Endothelial cell of umbilical vein (primary cell): ENCODE results near the gene RBMS3. TPM values are rescaled to one million over a fixed set of nuclear protein-coding genes. Genes with fewer than 3 reads are reported as not detected.

ENCODE experiments used
- BruUV-seq: library from RNA; stranded (reverse); fragments of 400-500 nt; replicated peaks from 2 replicates; lab custom pipeline; 2021; lab: Mats Ljungman, UMichigan
- CTCF ChIA-PET: fragments of 300-600, 350-600 bp; sonication (Branson Sonifier 250); formaldehyde crosslinking; loops from one replicate; lab custom pipeline; 2021; ENCODE audit warnings: antibody characterized with exemption, inconsistent platforms; lab: Charles Lee
- POLR2A ChIA-PET: fragments of 300-600, 350-600 bp; sonication (Branson Sonifier 250); formaldehyde crosslinking; loops from one replicate; lab custom pipeline; 2021; ENCODE audit warnings: antibody characterized with exemption, inconsistent platforms; lab: Charles Lee
- DNase-seq: peaks from one replicate; pipeline ENCODE4 v3.0.0-alpha.2; 2011; ENCODE audit warnings: low read depth, low spot score
- FAIRE-seq: peaks from 2 replicates; lab custom pipeline; 2011; peaks lifted over from hg19 to GRCh38; lab: Jason Lieb, UNC
- H2AFZ ChIP-seq: 2 replicates; pipeline ENCODE4 v1.6.0; 2012; ENCODE audit warnings: low read depth, low read length, control low read depth, inconsistent platforms
- H3K27ac ChIP-seq: 2 replicates; pipeline ENCODE4 v1.5.1; 2011; ENCODE audit warnings: low read depth, mild to moderate bottlenecking, control low read depth, low read length, moderate library complexity; ENCODE audit not compliant: insufficient read depth
- H3K27me3 ChIP-seq, 2 experiments: 2 replicates each; pipeline versions ENCODE4 v1.6.0 to v1.6.1; 2011; ENCODE audit warnings: low read length in 2 of 2, mixed read lengths in 1 of 2; ENCODE audit not compliant: control insufficient read depth in 2 of 2, insufficient read depth in 2 of 2
- H3K36me3 ChIP-seq, 2 experiments: 2 replicates in 1 of 2; 3 replicates in 1 of 2; pipeline ENCODE4 v1.5.1; 2011; ENCODE audit warnings: low read length in 2 of 2, mild to moderate bottlenecking in 1 of 2, moderate library complexity in 1 of 2; ENCODE audit not compliant: control insufficient read depth in 2 of 2, insufficient read depth in 2 of 2; ENCODE audit errors: extremely low read depth in 1 of 2
- H3K4me1 ChIP-seq: 3 replicates; pipeline ENCODE4 v1.5.1; 2011; ENCODE audit warnings: mild to moderate bottlenecking, low read length; ENCODE audit not compliant: control insufficient read depth, insufficient read depth; ENCODE audit errors: extremely low read depth
- H3K4me2 ChIP-seq: 2 replicates; pipeline ENCODE4 v1.6.1; 2011; ENCODE audit warnings: low read length, control low read depth, mixed read lengths; ENCODE audit not compliant: insufficient read depth
- H3K4me3 ChIP-seq, 3 experiments: fragments of 200-600 bp in 1 of 3; sonication (generic), shearing (Covaris generic) in 1 of 3; replicated peaks in 1 of 3; 2 replicates each; pipeline ENCODE4 v1.5.1; 2011 to 2016; ENCODE audit warnings: control low read depth in 3 of 3, low read length in 3 of 3, mild to moderate bottlenecking in 2 of 3, inconsistent platforms in 1 of 3, low read depth in 1 of 3, moderate library complexity in 1 of 3; ENCODE audit not compliant: insufficient read depth in 1 of 3
- H3K79me2 ChIP-seq: 2 replicates; pipeline ENCODE4 v1.6.0; 2012; ENCODE audit warnings: low read length, inconsistent platforms; ENCODE audit not compliant: control insufficient read depth, insufficient read depth
- H3K9ac ChIP-seq: replicated peaks from 2 replicates; pipeline ENCODE3; 2011; ENCODE audit warnings: low read length, control low read depth; ENCODE audit not compliant: insufficient read depth; ENCODE audit errors: extremely low read depth
- H3K9me1 ChIP-seq: replicated peaks from 3 replicates; pipeline ENCODE4 v1.6.0; 2011; ENCODE audit warnings: mild to moderate bottlenecking, low read length; ENCODE audit not compliant: control insufficient read depth, insufficient read depth; ENCODE audit errors: extremely low read depth
- H3K9me3 ChIP-seq: replicated peaks from 2 replicates; pipeline ENCODE4 v1.5.1; 2012; ENCODE audit warnings: low read length, inconsistent platforms; ENCODE audit not compliant: control insufficient read depth, insufficient read depth
- H4K20me1 ChIP-seq: replicated peaks from 2 replicates; pipeline ENCODE3; 2011; ENCODE audit warnings: mild to moderate bottlenecking, low read length; ENCODE audit not compliant: control insufficient read depth, insufficient read depth; ENCODE audit errors: extremely low read depth
- EZH2 ChIP-seq: IDR thresholded peaks from 2 replicates; pipeline ENCODE4 v1.6.1; 2012; ENCODE audit warnings: borderline replicate concordance, low read depth, mild to moderate bottlenecking, moderate library complexity, low read length, inconsistent platforms; ENCODE audit not compliant: severe bottlenecking
- GATA2 ChIP-seq: IDR thresholded peaks from 2 replicates; pipeline ENCODE4 v1.7.0; 2011; ENCODE audit warnings: low read depth, mild to moderate bottlenecking, moderate library complexity, mixed read lengths, low read length; ENCODE audit not compliant: insufficient read length, insufficient read depth
- JUN ChIP-seq: IDR thresholded peaks from 2 replicates; pipeline ENCODE4 v1.6.1; 2011; ENCODE audit warnings: borderline replicate concordance, low read depth; ENCODE audit not compliant: insufficient read length, insufficient read depth
- MYC ChIP-seq: IDR thresholded peaks from one replicate; pipeline ENCODE4 v1.6.1; 2011; ENCODE audit warnings: mild to moderate bottlenecking, low read depth, low read length
- POLR2A ChIP-seq: IDR thresholded peaks from 2 replicates; pipeline ENCODE4 v1.6.1; 2012; ENCODE audit warnings: low read depth, mild to moderate bottlenecking, control low read depth, low read length
- POLR2AphosphoS5 ChIP-seq: IDR thresholded peaks from 2 replicates; pipeline ENCODE4 v1.6.1; 2012; ENCODE audit warnings: low read depth, mild to moderate bottlenecking, control low read depth, low read length, moderate library complexity; ENCODE audit not compliant: insufficient read depth
- dilution Hi-C: fragments of 300-500 bp; cut with MboI; formaldehyde crosslinking; loops from one replicate; pipeline ENCODE4 v1.15.0; 2019; ENCODE audit warnings: low sequenced_read_pairs; ENCODE audit not compliant: extremely low pct_ligation_motif_present
- intact Hi-C: fragments of 100-400 bp; cut with micrococcal nuclease; formaldehyde crosslinking; loops from one replicate; pipeline ENCODE4 v1.10.0; 2022
- polyA plus RNA-seq, 4 experiments: library from polyadenylated mRNA; depleted of rRNA in 3 of 4; stranded (reverse) in 3 of 4; unstranded in 1 of 4; fragments of >200 nt; gene quantifications; 2 replicates each; pipeline versions ENCODE4 v1.2.1 to v1.2.3, GENCODE V29; 2011 to 2012; ENCODE audit warnings: missing spikeins in 1 of 4
- total RNA-seq: library from RNA; stranded (reverse); gene quantifications from 2 replicates; pipeline ENCODE4 v1.2.3, GENCODE V29; 2021
- TF ChIP-seq, protein P1 (sequence below), 2 donors: IDR thresholded peaks; 1 replicate in 1 of 2; 2 replicates in 1 of 2; pipeline ENCODE4 v1.5.1; 2011; ENCODE audit warnings: low read length in 2 of 2, mild to moderate bottlenecking in 2 of 2, moderate library complexity in 2 of 2, control low read depth in 1 of 2, inconsistent platforms in 1 of 2, low read depth in 1 of 2; ENCODE audit not compliant: insufficient read depth in 1 of 2; ENCODE audit errors: extremely low read depth in 1 of 2

RBMS3 gene
- total and polyA plus RNA-seq, 2 donors (not counting 3 experiments of a cell fraction or from before 2014, with no cell fraction given), result 13.6 to 42.3 TPM

DNA sequence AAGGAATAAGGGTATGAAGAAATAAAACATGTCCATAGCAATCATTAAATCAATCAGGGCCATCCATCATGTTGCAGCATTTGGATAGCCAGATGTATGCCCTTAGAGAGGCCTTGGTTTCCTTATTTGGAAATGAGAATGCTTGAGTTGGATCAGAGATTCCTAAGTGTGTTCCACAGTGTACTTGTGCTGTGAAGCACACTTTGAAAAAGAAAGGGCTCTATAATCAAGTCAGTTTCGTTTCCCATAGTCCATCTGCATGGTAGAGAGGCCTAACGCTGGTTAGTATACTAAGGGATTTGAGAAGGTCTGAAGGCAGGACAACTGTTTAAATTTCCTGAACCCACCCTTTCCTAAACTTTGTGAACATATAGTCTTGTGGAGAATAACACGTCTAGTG, 30.9 kb downstream of the RBMS3 start:
- Histone ChIP-seq H3K9me1 (no peaks in the 10 kb centered on the region), H3K36me3 (no peaks in the 10 kb centered on the region), H3K9me3 (no peaks in the 10 kb centered on the region), H3K27me3 (no peaks in the 10 kb centered on the region), H4K20me1 (peaks cover 5% of the 10 kb centered on the region), H3K4me3 (no peak overlapping the region), H2AFZ (no peak overlapping the region), H3K4me1 (no peaks in the 10 kb centered on the region), H3K27ac (no peak overlapping the region), H3K4me2 (no peak overlapping the region), H3K79me2 (peaks cover 55% of the 10 kb centered on the region), H3K9ac (no peak overlapping the region)
- ChIA-PET POLR2A (no interaction called here), CTCF (no interaction called here)
- no peak for TF ChIP-seq POLR2A
- no peak for TF ChIP-seq MYC
- TF ChIP-seq JUN, result no peak
- TF ChIP-seq GATA2, result no peak
- TF ChIP-seq, protein P1, sequence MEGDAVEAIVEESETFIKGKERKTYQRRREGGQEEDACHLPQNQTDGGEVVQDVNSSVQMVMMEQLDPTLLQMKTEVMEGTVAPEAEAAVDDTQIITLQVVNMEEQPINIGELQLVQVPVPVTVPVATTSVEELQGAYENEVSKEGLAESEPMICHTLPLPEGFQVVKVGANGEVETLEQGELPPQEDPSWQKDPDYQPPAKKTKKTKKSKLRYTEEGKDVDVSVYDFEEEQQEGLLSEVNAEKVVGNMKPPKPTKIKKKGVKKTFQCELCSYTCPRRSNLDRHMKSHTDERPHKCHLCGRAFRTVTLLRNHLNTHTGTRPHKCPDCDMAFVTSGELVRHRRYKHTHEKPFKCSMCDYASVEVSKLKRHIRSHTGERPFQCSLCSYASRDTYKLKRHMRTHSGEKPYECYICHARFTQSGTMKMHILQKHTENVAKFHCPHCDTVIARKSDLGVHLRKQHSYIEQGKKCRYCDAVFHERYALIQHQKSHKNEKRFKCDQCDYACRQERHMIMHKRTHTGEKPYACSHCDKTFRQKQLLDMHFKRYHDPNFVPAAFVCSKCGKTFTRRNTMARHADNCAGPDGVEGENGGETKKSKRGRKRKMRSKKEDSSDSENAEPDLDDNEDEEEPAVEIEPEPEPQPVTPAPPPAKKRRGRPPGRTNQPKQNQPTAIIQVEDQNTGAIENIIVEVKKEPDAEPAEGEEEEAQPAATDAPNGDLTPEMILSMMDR (IDR thresholded peaks at IDR 0.05; ENCODE audit: extremely low read depth in 1 of 2, insufficient read depth in 1 of 2, low read depth in 1 of 2, low read length in 2 of 2), result no peak
- TF ChIP-seq EZH2, result no peak
- TF ChIP-seq POLR2AphosphoS5, result no peak
- dilution Hi-C loops (no loop called here), intact Hi-C loops (no loop called here)
- DNase-seq, result no peak
- no TSS peak for BruUV-seq
- FAIRE-seq, result no peak
